HAP-1 (cell line): Measurements from ENCODE around the gene POU2F1.

Experiments
- DNase-seq, 2 experiments: peaks; one replicate each; pipeline ENCODE4 v3.0.0-alpha.2; 2016 to 2020; ENCODE audit warnings: low spot score in 2 of 2
- H3K27me3 ChIP-seq: fragments of 250-450 bp; sonication (Bioruptor Pico); 2 replicates; pipeline ENCODE4 v1.5.1; 2020; ENCODE audit warnings: low read depth, mild to moderate bottlenecking, moderate library complexity
- H3K36me3 ChIP-seq: fragments of 250-450 bp; sonication (Bioruptor Pico); replicated peaks from 2 replicates; pipeline ENCODE4 v1.5.1; 2020; ENCODE audit warnings: mild to moderate bottlenecking
- H3K4me1 ChIP-seq: fragments of 250-450 bp; sonication (Bioruptor Pico); 2 replicates; pipeline ENCODE4 v1.5.1; 2020; ENCODE audit warnings: mild to moderate bottlenecking
- H3K4me3 ChIP-seq: fragments of 250-450 bp; sonication (Bioruptor Pico); 2 replicates; pipeline ENCODE4 v1.5.1; 2020; ENCODE audit warnings: mild to moderate bottlenecking, moderate library complexity
- H3K9me3 ChIP-seq: fragments of 250-450 bp; sonication (Bioruptor Pico); 2 replicates; pipeline ENCODE4 v1.5.1; 2020; ENCODE audit warnings: mild to moderate bottlenecking, moderate library complexity
- in situ Hi-C: fragments of 300-500 bp; cut with MboI; formaldehyde crosslinking; loops from 3 replicates; pipeline ENCODE4 v1.14.3; 2020; ENCODE audit warnings: low sequenced_read_pairs, inconsistent platforms, mixed read lengths

Gene POU2F1

GRCh38 chr1:167332503-167332902 is 111.8 kb downstream of the POU2F1 start:
- Histone ChIP-seq H3K27me3 (no peaks in the 10 kb centered on the region), H3K9me3 (no peaks in the 10 kb centered on the region), H3K4me1 (peaks cover 35% of the 10 kb centered on the region), H3K36me3 (no peaks in the 10 kb centered on the region), H3K4me3 (no peak overlapping the region)
- DNase-seq, result no peak
- in situ Hi-C loops, result no loop called here

GRCh38 chr1:167333124-167333523 is 112.4 kb downstream of the POU2F1 start:
- Histone ChIP-seq H3K36me3 (no peaks in the 10 kb centered on the region), H3K4me3 (no peak overlapping the region), H3K9me3 (no peaks in the 10 kb centered on the region), H3K27me3 (no peaks in the 10 kb centered on the region), H3K4me1 (peaks cover 28% of the 10 kb centered on the region)
- in situ Hi-C loops, result no loop called here
- no peak for DNase-seq

GRCh38 chr1:167333703-167334102 is 113.0 kb downstream of the POU2F1 start:
- no peaks in the 10 kb centered on the region for H3K27me3 ChIP-seq
- DNase-seq, result no peak
- no peak overlapping the region for H3K4me3 ChIP-seq
- H3K36me3 ChIP-seq, result no peaks in the 10 kb centered on the region
- H3K4me1 ChIP-seq, result peaks cover 23% of the 10 kb centered on the region
- in situ Hi-C loops, result no loop called here
- no peaks in the 10 kb centered on the region for H3K9me3 ChIP-seq

- no peaks in the 10 kb centered on the region for H3K36me3 ChIP-seq
- H3K27me3 ChIP-seq, result no peaks in the 10 kb centered on the region
- DNase-seq, result no peak
- H3K4me3 ChIP-seq, result no peak overlapping the region
- H3K4me1 ChIP-seq, result no peaks in the 10 kb centered on the region
- in situ Hi-C loops, result no loop called here
- no peaks in the 10 kb centered on the region for H3K9me3 ChIP-seq
These were observed 118.7 kb downstream of the POU2F1 start for GRCh38 chr1:167339405-167339804.

GRCh38 chr1:167342846-167343245 is 122.2 kb downstream of the POU2F1 start:
- Histone ChIP-seq H3K36me3 (no peaks in the 10 kb centered on the region), H3K4me3 (no peak overlapping the region), H3K9me3 (no peaks in the 10 kb centered on the region), H3K4me1 (no peaks in the 10 kb centered on the region), H3K27me3 (no peaks in the 10 kb centered on the region)
- in situ Hi-C loops, result no loop called here
- DNase-seq, result peak in 1 of 2 experiments; percentile 30

- DNase-seq, result no peak
These were observed 123.4 kb downstream of the POU2F1 start for GRCh38 chr1:167344112-167344511.

GRCh38 chr1:167344615-167345385 is 124.1 kb downstream of the POU2F1 start:
- H3K36me3 ChIP-seq, result no peaks in the 10 kb centered on the region
- no peaks in the 10 kb centered on the region for H3K9me3 ChIP-seq
- no peak for DNase-seq
- H3K27me3 ChIP-seq, result no peaks in the 10 kb centered on the region
- no peak overlapping the region for H3K4me3 ChIP-seq
- H3K4me1 ChIP-seq, result no peaks in the 10 kb centered on the region
- in situ Hi-C loops, result no loop called here

More at GRCh38 chr1:167344112-167344511, 123.4 kb downstream of the POU2F1 start:
- Histone ChIP-seq H3K27me3 (no peaks in the 10 kb centered on the region), H3K4me1 (no peaks in the 10 kb centered on the region), H3K4me3 (no peak overlapping the region), H3K9me3 (no peaks in the 10 kb centered on the region), H3K36me3 (no peaks in the 10 kb centered on the region)
- in situ Hi-C loops, result no loop called here

- H3K4me3 ChIP-seq, result no peak overlapping the region
- H3K4me1 ChIP-seq, result no peaks in the 10 kb centered on the region
- H3K36me3 ChIP-seq, result no peaks in the 10 kb centered on the region
- in situ Hi-C loops, result no loop called here
- no peak for DNase-seq
- H3K9me3 ChIP-seq, result no peaks in the 10 kb centered on the region
- H3K27me3 ChIP-seq, result no peaks in the 10 kb centered on the region
These were observed 124.7 kb downstream of the POU2F1 start for GRCh38 chr1:167345386-167345733.

- no peaks in the 10 kb centered on the region for H3K27me3 ChIP-seq
These were observed 136.6 kb downstream of the POU2F1 start for GRCh38 chr1:167357305-167357704.

GRCh38 chr1:167359295-167359694 is 138.6 kb downstream of the POU2F1 start:
- no peak overlapping the region for H3K4me3 ChIP-seq
- H3K36me3 ChIP-seq, result no peaks in the 10 kb centered on the region
- no peaks in the 10 kb centered on the region for H3K4me1 ChIP-seq
- H3K9me3 ChIP-seq, result no peaks in the 10 kb centered on the region
- no peak for DNase-seq
- no peaks in the 10 kb centered on the region for H3K27me3 ChIP-seq
- in situ Hi-C loops, result no loop called here

More at GRCh38 chr1:167357305-167357704, 136.6 kb downstream of the POU2F1 start:
- no peak overlapping the region for H3K4me3 ChIP-seq
- no peaks in the 10 kb centered on the region for H3K4me1 ChIP-seq
- DNase-seq, result no peak
- no peaks in the 10 kb centered on the region for H3K9me3 ChIP-seq
- no peaks in the 10 kb centered on the region for H3K36me3 ChIP-seq
- in situ Hi-C loops, result no loop called here

- H3K9me3 ChIP-seq, result no peaks in the 10 kb centered on the region
- H3K4me1 ChIP-seq, result no peaks in the 10 kb centered on the region
- in situ Hi-C loops, result no loop called here
- no peak overlapping the region for H3K4me3 ChIP-seq
- no peaks in the 10 kb centered on the region for H3K27me3 ChIP-seq
- H3K36me3 ChIP-seq, result no peaks in the 10 kb centered on the region
- DNase-seq, result no peak
These were observed 139.4 kb downstream of the POU2F1 start for GRCh38 chr1:167360120-167360519.

- Histone ChIP-seq H3K4me1 (no peaks in the 10 kb centered on the region), H3K27me3 (no peaks in the 10 kb centered on the region), H3K9me3 (no peaks in the 10 kb centered on the region), H3K36me3 (peaks cover 3% of the 10 kb centered on the region), H3K4me3 (no peak overlapping the region)
- in situ Hi-C loops, result no loop called here
- no peak for DNase-seq
These were observed 142.0 kb downstream of the POU2F1 start for GRCh38 chr1:167362638-167363037.

- Histone ChIP-seq H3K27me3 (no peaks in the 10 kb centered on the region), H3K9me3 (no peaks in the 10 kb centered on the region), H3K36me3 (peaks cover 3% of the 10 kb centered on the region), H3K4me1 (no peaks in the 10 kb centered on the region), H3K4me3 (no peak overlapping the region)
- DNase-seq, result no peak
- in situ Hi-C loops, result no loop called here
These were observed 144.1 kb downstream of the POU2F1 start for GRCh38 chr1:167364826-167365225.

GRCh38 chr1:167365360-167365759 is 144.7 kb downstream of the POU2F1 start:
- H3K36me3 ChIP-seq, result peaks cover 3% of the 10 kb centered on the region
- no peaks in the 10 kb centered on the region for H3K27me3 ChIP-seq
- no peak overlapping the region for H3K4me3 ChIP-seq
- in situ Hi-C loops, result no loop called here
- no peak for DNase-seq
- H3K4me1 ChIP-seq, result no peaks in the 10 kb centered on the region
- H3K9me3 ChIP-seq, result no peaks in the 10 kb centered on the region

- H3K4me1 ChIP-seq, result no peaks in the 10 kb centered on the region
- H3K4me3 ChIP-seq, result no peak overlapping the region
- no peaks in the 10 kb centered on the region for H3K27me3 ChIP-seq
- peaks cover 9% of the 10 kb centered on the region for H3K36me3 ChIP-seq
- in situ Hi-C loops, result no loop called here
- no peaks in the 10 kb centered on the region for H3K9me3 ChIP-seq
- DNase-seq, result no peak
These were observed 147.0 kb downstream of the POU2F1 start for GRCh38 chr1:167367705-167368104.
